ENCODE measurements around the gene SMIM1. TPM values are rescaled to one million over a fixed set of nuclear protein-coding genes. Genes with fewer than 3 reads are reported as not detected.

The SMIM1 gene
- total and polyA plus RNA-seq, 8 donors, result 3.1 to 15.1 (median 6.4) TPM

DNA sequence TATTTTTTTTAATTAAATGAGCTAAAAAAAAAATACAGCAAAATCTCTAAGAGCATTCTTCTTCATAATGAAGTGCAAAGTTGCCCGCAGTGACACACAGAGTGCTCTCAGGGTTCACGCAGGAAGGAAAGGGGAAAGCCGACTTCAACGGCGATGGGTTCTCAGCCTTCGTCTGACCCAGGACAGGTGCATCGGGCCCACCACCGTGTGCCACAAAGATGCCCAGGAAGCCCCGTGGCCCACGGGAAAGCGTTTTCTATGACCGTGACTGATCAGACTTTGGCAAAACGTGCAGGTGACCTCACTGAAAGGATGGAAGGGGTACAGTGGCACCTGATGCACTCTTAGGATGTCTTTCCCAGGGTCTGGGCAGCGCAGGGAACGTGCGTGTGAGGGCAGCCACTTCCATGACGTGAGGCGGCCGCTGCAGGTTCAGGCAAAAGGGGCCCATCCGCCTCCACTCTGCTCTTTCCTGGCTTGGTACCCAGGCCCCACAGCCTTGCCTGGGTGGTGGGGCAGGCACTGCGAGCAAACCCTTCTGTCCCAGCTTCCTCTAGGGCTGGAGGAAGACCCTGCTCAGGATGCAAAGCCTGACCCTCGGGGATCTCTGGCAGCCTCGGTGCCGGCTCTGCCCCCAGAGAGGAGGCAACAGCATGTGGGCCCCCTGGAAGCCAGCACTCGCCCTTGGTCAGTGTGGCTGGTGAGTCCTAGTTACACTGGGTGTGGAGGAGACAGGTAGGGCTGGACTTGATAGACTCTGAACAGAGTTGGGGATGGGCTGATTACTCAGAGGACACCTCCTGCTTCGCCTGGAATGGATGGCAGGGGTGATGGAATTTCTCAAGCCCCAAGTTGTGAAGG is 15.4 kb downstream of the SMIM1 start:
- DNase-seq, result peak in 2 of 6 donors; percentile 44 to 68
- intact Hi-C loops (cut with DNase I), result no loop called here
- peaks cover 0 to 41% (median 13%) of the 10 kb centered on the region in 3 donors for H3K36me3 ChIP-seq
- H3K27me3 ChIP-seq, result no peaks in the 10 kb centered on the region
- no peak for ATAC-seq
- no peaks in the 10 kb centered on the region for H3K4me1 ChIP-seq
- TF ChIP-seq, protein P1, sequence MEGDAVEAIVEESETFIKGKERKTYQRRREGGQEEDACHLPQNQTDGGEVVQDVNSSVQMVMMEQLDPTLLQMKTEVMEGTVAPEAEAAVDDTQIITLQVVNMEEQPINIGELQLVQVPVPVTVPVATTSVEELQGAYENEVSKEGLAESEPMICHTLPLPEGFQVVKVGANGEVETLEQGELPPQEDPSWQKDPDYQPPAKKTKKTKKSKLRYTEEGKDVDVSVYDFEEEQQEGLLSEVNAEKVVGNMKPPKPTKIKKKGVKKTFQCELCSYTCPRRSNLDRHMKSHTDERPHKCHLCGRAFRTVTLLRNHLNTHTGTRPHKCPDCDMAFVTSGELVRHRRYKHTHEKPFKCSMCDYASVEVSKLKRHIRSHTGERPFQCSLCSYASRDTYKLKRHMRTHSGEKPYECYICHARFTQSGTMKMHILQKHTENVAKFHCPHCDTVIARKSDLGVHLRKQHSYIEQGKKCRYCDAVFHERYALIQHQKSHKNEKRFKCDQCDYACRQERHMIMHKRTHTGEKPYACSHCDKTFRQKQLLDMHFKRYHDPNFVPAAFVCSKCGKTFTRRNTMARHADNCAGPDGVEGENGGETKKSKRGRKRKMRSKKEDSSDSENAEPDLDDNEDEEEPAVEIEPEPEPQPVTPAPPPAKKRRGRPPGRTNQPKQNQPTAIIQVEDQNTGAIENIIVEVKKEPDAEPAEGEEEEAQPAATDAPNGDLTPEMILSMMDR (IDR thresholded peaks at IDR 0.05), result no peak
- WGBS, 2 donors, result 87 to 93% methylated on average over 26 of the region's 26 CpGs
- H3K27ac ChIP-seq, result no peak overlapping the region
- FAIRE-seq, result no peak
- H3K9me3 ChIP-seq, result no peaks in the 10 kb centered on the region
- no peak overlapping the region for H3K4me3 ChIP-seq

DNA sequence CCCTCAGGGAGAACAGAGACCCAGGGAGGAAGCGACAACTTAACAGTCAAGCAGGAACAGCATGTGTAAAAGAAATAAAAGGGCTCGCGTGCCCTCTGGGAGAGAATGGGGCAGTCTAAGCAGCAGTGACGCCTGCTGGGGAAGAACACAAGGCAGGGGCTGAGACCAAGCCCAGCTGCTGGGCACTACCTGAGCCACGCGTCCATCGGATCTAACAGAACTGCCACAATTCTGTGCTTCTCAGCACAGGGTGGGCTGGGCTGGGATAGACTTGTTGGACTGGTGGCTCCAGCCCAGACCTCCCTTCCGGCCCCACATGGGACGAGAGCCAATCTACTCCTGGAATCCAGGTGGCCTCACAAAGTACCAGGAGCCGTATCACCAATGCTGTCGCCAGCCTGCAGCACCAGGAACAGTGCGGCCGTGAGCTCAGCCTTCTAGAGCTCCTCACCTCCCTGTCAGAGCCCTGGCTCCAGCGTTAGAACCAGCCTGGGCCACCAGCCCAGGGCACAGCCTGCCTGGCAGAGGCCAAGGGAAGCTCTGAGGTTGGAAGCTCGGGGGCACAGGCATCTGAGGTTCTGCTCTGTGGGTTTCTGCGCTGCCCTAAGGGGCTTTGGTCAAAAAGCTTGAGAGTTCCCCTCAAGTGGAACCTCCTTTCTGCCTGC is 16.3 kb downstream of the SMIM1 start:
- ATAC-seq (no peak), DNase-seq (peak in 2 of 6 donors; percentile 37 to 46), FAIRE-seq (no peak)
- TF ChIP-seq, protein P1 (IDR thresholded peaks at IDR 0.05), result no peak
- 79 to 81% methylated on average over 16 of the region's 16 CpGs for WGBS, 2 donors
- Histone ChIP-seq H3K4me1 (peaks cover 0 to 9% (median 7%) of the 10 kb centered on the region in 3 donors), H3K9me3 (no peaks in the 10 kb centered on the region), H3K36me3 (peaks cover 0 to 31% (median 13%) of the 10 kb centered on the region in 3 donors), H3K4me3 (no peak overlapping the region), H3K27ac (no peak overlapping the region), H3K27me3 (no peaks in the 10 kb centered on the region)
- intact Hi-C loops (cut with DNase I), result no loop called here

DNA sequence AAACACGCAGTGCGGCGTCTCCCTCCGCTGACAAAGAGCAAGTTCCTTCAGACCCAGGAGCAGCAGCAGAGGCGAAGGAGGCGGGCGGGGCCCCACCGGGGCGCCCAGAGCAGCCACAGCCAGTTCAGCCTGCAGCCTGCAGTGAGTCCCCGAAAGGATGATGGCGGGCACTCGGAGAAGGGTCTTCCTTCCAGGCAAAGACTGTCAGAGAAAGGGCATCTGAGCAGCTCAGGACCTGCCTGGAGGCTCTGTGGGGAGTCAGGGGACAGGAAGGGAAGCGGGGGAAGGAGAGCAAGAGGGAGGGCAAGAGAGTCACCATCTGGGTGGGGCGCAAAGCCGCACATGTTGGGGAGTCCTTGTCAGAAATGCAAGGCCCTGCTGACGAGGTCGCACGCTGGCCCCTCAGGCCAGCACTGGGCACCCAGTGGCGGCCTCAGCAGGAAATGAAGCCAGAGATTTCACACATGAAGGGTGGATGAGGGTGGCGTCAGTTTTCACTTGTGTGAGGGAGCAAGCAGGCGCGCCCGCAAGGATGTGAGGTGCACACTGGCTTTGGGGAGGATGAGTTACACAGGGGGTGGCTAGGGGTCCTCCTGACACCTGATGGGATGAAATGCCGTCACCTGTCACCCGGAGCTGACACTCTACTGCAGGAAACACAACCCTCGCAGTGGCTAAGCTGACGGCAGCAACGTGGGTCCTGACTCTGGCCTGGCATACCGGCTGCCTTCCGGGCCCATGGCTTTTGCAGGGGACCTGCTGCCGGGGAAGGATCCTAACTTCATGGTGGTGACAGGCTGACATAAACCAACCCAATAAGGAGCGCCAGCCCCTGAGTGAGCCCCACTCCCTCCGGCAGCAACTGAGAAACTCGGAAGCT is 17.1 kb downstream of the SMIM1 start:
- TF ChIP-seq, protein P1 (IDR thresholded peaks at IDR 0.05), result no peak
- peaks cover 0 to 25% (median 9%) of the 10 kb centered on the region in 3 donors for H3K36me3 ChIP-seq
- ATAC-seq (no peak), FAIRE-seq (no peak), DNase-seq (peak in 2 of 6 donors; percentile 26 to 43)
- H3K9me3 ChIP-seq, result no peaks in the 10 kb centered on the region
- H3K27me3 ChIP-seq, result no peaks in the 10 kb centered on the region
- 86 to 89% methylated on average over 34 of the region's 34 CpGs for WGBS, 2 donors
- no peak overlapping the region for H3K4me3 ChIP-seq
- H3K27ac ChIP-seq, result no peak overlapping the region
- intact Hi-C loops (cut with DNase I), result no loop called here
- H3K4me1 ChIP-seq, result peaks cover 0 to 17% (median 15%) of the 10 kb centered on the region in 3 donors

DNA sequence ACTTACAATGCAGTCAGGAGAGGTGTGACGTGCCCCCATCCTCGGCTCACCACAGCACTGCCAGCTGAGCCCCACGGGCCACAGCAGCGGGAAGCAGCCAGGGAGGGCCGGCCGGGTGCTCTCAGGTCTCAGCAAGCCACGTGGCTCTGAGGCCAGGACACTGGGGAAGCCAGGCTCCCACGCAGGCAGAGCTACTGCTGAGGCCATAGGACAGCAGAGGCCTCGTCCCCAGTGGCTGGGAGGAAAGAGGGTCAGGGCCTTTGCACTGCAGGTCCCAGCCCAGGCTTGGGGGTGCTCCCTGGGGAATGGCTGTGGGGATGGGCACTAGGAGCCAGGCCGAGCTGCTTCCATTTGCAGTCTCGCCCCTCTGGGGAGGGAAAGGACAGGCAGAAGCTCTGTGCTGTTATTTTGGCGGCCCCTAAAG is 18.0 kb downstream of the SMIM1 start:
- DNase-seq, result peak in 1 of 6 donors; percentile 65
- Histone ChIP-seq H3K36me3 (peaks cover 0 to 16% (median under 1%) of the 10 kb centered on the region in 3 donors), H3K4me1 (peaks cover 0 to 23% (median 22%) of the 10 kb centered on the region in 3 donors), H3K27me3 (no peaks in the 10 kb centered on the region), H3K9me3 (no peaks in the 10 kb centered on the region), H3K27ac (no peak overlapping the region), H3K4me3 (no peak overlapping the region)
- 71 to 78% methylated on average over 12 of the region's 12 CpGs for WGBS, 2 donors
- no peak for FAIRE-seq
- intact Hi-C loops (cut with DNase I), result no loop called here
- TF ChIP-seq, protein P1 (IDR thresholded peaks at IDR 0.05), result no peak
- ATAC-seq, result no peak
